ACHN (cell line): ENCODE results near the gene IKZF2.

ENCODE experiments used
- DNase-seq: peaks from one replicate; pipeline ENCODE4 v3.0.0-alpha.2; 2015
- in situ Hi-C: cut with HindIII; loops from 2 replicates; pipeline ENCODE4 v1.10.0; 2017; ENCODE audit warnings: low sequenced_read_pairs, low pct_ligation_motif_present, low pct_unique_long_range_greater_than_20kb

The IKZF2 gene

GRCh38 chr2:212949786-212950185 lies 201.6 kb downstream of the IKZF2 start:
- DNase-seq = no peak
- in situ Hi-C loops = no loop called here
